Measurements from ENCODE around the gene SNU13. TPM values are rescaled to one million over a fixed set of nuclear protein-coding genes. Genes with fewer than 3 reads are reported as not detected.
"Not testable (repeated sequence)": the region's sequence is repeated elsewhere in the genome, so short reads cannot be mapped to it uniquely, and the experiment has no call there.

SNU13 gene
- total RNA-seq, 1 donor from 2014 or later: 116 TPM

GRCh38 chr22:41682033-41682807 is 6.4 kb downstream of the SNU13 start:
- DNase-seq (ENCODE audit: low spot score): peak; percentile 95

DNA sequence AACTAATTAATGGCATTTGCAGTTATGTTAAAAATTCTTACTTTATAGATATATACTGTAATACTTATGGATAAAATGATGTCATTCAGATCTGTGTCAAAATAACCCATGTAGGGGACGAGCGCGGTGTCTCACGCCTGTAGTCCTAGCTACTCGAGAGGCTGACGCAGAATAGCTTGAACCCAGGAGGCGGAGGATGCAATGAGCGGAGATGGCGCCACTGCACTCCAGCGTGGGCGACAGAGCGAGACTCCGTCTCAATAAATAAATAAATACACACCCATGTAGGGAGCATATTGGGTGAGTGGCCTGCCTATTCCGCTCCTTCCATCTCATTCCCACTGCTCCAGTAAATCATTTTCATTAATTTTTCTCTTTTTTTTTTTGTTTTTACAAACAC is 7.1 kb downstream of the SNU13 start:
- no peak for DNase-seq (ENCODE audit: low spot score)

- no peak for DNase-seq (ENCODE audit: low spot score)
Measured at GRCh38 chr22:41676134-41676533, 12.5 kb downstream of the SNU13 start.

GRCh38 chr22:41674846-41675340 is 13.8 kb downstream of the SNU13 start:
- no peak for DNase-seq (ENCODE audit: low spot score)

DNA sequence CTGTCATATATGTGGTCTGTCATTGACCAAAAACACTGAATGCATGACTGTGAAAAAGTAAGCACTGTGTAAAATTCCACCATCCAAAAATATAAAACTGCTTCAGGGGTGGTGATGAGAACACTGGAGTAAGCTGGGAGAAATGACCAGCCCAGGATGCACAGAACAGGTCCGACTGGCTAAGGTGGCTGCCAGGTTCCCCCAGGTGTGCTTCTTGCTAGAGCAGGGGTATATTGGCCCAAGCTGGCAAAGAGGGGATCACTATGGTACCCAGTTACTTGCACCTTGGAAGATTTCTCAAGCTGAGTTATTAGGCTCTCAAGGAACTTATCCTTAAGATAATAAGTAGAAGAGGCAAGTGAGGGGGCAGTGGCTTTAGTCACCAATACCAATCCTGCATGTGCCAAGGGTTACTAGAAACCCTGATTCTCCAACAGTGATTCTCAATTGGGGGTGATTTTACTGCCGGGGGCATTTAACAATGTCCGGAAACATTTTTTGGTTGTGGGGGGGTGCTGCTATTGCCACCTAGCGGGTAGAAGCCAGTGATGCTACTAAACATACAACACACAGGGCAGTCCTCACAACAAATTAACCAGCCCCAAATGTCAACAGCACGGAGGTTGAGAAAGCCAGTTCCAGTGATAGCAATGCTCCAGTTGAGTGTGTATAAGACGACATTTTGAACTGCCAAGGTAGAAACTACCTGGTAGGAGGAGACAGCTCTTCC is 15.7 kb downstream of the SNU13 start:
- no peak for DNase-seq (ENCODE audit: low spot score)

DNA sequence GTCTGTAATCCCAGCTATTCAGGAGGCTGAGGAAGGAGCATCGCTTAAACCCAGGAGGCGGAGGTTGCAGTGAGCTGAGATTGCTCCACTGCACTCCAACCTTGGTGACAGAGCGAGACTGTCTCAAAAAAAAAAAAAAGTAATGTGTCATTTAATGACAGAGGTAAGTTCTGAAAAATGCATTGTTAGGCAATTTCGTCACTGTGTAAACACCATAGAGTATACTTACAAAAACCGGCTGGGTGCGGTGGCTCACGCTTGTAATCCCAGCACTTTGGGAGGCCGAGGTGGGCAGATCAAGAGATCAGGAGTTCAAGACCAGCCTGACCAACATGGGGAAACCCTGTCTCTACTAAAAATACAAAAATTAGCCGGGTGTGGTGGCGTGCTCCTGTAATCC is 16.6 kb downstream of the SNU13 start:
- DNase-seq (ENCODE audit: low spot score): not testable (repeated sequence)

- no peak for DNase-seq (ENCODE audit: low spot score)
Measured at GRCh38 chr22:41668971-41669911, 19.4 kb downstream of the SNU13 start.

- no peak for DNase-seq (ENCODE audit: low spot score)
Measured at GRCh38 chr22:41664951-41665350, 23.7 kb downstream of the SNU13 start.

DNA sequence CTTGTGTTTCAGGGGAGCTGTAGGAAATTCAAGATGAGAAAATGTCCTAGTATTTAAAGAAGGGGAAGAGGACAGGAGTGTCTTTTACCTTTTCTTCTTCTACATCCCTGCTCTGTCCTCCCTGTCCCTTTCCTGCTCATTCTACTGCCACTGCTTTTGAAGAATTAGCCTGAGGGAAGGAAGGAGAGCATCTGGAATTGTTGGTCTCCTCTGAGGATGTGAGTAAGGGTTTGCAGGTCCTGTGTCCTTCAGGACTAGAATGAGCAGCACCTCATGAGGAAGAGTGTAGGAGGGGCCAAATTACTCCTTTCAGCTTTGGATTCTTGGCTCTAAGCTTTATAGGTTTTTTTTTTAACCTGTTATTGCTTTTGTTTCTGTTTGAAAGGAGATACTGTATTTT is 24.2 kb downstream of the SNU13 start:
- no peak for DNase-seq (ENCODE audit: low spot score)

DNA sequence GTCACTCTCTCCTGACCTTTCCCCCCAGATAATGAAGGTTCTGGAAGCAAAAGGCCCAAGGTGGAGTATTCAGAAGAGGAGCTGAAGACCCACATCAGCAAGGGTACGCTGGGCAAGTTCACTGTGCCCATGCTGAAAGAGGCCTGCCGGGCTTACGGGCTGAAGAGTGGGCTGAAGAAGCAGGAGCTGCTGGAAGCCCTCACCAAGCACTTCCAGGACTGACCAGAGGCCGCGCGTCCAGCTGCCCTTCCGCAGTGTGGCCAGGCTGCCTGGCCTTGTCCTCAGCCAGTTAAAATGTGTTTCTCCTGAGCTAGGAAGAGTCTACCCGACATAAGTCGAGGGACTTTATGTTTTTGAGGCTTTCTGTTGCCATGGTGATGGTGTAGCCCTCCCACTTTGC is 25.1 kb downstream of the SNU13 start:
- peak; percentile 69 for DNase-seq (ENCODE audit: low spot score)

DNA sequence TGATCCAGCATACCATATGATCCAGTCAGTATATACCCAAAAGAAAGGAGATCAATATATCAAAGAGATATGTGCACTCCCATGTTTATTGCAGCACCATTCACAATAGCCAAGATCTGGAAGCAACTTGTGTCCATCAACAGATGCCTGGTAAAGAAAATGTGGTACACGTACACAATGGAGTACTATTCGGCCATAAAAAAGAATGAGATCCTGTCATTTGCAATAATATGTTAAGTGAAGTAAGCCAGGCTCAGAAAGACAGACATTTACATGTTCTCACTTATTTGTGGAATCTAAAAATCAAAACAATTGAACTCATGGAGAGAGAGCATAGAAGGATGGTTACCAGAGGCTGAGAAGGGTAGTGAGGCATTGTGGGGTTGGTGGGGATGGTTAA is 27.0 kb downstream of the SNU13 start:
- no peak for DNase-seq (ENCODE audit: low spot score)

DNA sequence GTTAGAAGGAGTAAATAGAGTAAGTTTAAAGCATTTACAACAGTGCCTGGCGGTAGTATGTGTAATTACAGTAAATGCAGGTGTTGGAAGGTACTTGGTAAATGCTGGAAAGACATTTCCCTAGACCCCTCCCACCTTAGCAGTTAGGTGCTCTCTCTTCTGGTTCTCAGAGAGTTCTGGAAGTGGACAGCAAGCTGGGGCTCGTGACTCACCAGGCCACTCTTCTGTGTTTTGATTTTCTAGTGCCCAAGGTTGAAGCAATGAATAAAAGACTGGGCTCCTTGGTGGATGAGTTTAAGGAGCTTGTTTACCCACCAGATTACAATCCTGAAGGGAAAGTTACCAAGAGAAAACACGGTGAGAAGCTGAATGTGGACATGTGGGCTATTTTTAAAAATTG is 27.6 kb downstream of the SNU13 start:
- DNase-seq (ENCODE audit: low spot score): no peak

- no peak for DNase-seq (ENCODE audit: low spot score)
Measured at GRCh38 chr22:41660416-41660815, 28.3 kb downstream of the SNU13 start.

DNA sequence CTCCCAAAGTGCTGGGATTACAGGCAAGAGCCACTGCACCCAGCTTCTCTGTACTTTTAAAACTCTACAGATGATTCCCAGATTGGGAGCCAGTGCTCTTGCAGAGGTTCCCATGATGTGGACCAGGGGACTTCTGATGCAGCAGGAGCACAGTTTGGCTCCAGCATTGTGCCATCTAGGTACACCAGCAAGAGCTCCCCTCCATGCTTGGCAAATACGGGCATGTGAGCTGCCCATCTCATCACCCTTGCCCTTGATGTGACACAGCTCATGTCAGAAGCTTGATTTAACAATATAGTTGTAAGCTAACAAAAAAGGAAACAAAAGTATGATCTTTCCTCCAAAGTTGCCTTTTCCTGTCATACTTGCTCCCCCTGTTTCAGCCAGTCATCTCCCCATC is 28.7 kb downstream of the SNU13 start:
- peak; percentile 45 for DNase-seq (ENCODE audit: low spot score)

DNA sequence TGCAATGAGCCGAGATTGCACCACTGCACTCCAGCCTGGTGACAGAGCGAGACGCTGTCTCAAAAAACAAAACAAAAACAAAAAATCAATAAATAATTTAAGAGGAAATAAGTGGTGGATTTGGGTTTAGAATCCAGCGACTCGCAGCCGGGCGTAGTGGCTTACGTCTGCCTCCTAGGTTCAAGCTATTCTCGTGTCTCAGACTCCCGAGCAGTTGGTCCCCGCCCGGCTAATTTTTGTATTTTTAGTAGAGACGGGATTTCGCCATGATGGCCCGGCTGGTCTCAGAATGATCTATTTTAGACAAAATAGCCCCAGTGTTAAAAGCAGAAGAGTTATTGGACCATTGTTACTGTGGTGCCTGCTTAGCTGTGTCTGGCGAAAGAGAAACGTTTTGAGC is 29.8 kb downstream of the SNU13 start:
- no peak for DNase-seq (ENCODE audit: low spot score)

DNA sequence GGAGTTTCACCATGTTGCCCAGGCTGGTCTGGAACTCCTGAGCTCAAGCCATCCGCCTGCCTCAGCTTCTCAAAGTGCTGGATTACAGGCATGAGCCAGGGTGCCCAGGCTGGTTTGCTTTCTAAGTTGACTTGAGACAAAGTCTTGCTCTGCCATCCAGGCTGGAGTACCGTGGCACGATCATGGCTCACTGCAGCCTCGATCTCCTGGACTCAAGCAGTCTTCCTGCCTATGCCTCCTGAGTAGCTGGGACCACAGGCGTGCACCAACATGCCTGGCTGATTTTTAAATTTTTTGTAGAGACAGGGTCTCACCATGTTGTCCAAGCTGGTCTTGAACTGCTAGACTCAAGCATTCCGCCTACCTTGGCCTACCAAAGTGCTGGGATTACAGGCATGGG is 31.0 kb downstream of the SNU13 start:
- peak; percentile 76 for DNase-seq (ENCODE audit: low spot score)

DNA sequence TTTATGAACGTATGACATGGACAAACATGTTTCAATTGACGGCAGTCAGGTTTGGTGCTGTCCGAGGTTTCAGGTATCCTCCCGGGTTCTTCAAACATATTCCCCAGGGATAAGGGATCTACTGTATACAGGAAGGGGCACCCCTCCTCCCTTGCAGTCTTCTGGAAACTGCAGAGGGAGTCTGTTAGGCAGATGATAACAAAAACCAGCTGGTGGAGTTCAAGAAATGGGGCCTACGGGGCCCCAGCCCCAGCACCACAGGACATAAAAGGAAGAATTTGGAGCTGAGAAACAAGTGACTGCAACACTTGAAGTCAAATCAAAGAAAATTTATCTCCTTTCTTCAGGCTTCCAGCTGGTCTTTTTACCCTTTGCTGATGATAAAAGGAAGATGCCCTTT is 32.1 kb downstream of the SNU13 start:
- DNase-seq (ENCODE audit: low spot score): peak; percentile 24

DNA sequence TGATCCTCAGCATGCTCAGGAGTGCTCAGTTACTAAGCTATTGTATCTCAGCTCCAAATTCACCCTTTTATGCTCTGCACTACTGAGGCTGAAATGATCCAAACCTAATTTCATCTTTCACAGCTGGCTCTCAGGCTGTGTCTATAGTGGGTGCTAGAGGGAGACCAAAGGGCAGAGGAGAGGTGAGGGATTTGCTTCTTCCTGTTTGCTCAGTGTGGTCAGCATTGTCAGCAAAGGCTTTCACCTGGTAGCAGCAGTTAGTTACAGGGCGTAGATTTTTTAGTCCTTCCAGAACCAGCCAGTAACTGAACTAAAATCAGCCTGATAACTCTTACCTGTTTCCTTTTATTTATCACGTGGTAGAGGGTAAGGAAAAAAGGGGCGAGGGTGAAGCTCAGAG is 34.3 kb downstream of the SNU13 start:
- no peak for DNase-seq (ENCODE audit: low spot score)

GRCh38 chr22:41650821-41651220 is 37.8 kb downstream of the SNU13 start:
- no peak for DNase-seq (ENCODE audit: low spot score)

GRCh38 chr22:41650229-41650628 is 38.4 kb downstream of the SNU13 start:
- DNase-seq (ENCODE audit: low spot score): no peak

- DNase-seq (ENCODE audit: low spot score): no peak
Measured at GRCh38 chr22:41648432-41648831, 40.2 kb downstream of the SNU13 start.

GRCh38 chr22:41647771-41648170 is 40.9 kb downstream of the SNU13 start:
- DNase-seq (ENCODE audit: low spot score): no peak
